Stimulated activated CD4-positive, alpha-beta T cell treated with anti-CD3 and anti-CD28 coated beads, Interleukin-12 subunit alpha, Interleukin-12 subunit beta, amount 100 ng/mL, for 48 hours (primary cell): ENCODE data around the gene ISOC2.
"Not testable (repeated sequence)": the region's sequence is repeated elsewhere in the genome, so short reads cannot be mapped to it uniquely, and the experiment has no call there.

Experiments used
- DNase-seq, 3 donors: peaks; one replicate each; pipeline ENCODE4 v3.0.0-alpha.2; 2020; ENCODE audit warnings: low read depth in 2 of 3, low spot score in 1 of 3

ISOC2 gene

DNA sequence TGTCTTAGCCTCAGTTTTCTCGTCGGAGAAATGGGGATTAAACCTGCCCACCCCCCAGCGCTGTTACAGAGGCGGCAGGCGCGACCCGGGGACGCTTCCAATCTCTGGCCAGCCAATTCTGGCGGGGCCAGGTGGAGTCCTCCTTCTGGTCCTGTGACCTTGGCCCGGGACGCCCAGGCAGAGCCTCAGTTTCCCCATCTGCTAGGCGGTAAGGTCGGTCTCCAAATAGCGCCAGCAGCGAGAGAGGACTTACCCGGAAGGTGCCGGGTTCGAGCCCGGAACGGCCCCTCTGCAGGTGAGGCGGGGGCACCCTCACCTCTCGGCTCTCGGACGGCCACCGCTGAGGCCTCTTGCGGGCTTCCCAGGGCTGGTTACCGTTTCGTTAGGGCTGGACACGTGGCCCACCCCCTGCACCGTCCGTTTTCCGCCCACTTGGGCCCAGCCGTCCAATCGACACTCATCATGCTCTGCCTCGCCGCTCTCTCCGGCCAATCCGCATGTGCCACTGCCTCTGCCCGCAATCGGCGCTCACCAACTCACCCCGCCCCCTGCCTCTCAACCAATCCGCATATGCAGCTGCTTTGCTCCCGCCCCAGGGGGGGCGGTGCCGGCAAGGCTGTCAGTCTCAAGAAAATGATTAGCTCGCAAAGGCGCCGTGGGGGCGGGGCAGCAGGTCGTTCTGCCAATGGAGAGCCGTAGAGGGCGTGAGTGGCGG, at the start of gene ISOC2:
TSS of gene ISOC2 (minus strand) at position 384 of the 715 bp plus-strand sequence. CDS start 5,156 bp downstream, outside the sequence.
- peak; percentile 100 for DNase-seq

DNA sequence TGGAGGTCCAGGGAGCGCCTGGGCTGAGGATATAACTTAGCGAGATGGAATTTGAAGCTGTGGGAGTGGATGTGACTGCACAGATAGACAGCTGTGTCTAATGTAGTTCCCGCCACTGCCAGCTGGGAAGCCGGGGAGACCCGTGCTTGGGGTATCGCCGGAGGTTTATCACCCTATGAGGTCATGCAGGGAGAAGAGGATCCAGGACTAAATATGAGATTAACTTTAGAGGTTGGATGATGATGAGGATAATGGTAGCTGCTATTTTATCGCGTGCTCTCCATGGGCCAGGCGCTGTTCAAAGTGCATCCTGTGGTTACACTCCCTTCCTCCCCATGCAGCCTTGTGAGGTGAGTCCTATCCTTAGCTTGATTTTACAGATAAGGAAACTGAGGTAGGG, 46.7 kb upstream of the ISOC2 start:
- no peak for DNase-seq

DNA sequence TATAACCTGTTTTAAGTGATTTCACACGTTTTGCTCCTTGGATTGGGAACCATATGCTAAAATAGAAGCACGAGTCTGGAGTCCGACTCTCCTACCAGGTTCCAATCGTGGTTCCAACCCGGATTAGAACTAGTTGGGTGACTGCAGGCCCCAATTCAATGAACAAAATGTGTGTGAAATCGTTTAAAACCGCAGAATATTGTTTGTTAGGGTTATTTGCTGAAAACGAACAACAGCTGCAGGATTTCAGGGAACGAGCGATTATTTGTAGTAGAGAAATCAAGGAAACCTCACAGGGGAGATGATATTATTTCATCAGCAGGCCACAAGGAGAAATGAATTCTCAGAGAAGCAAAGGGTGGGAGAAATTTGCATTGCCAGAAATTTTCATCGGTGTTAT, 43.5 kb upstream of the ISOC2 start:
- no peak for DNase-seq

GRCh38 chr19:55504252-55504603, 42.8 kb upstream of the ISOC2 start:
- DNase-seq: no peak

- peak; percentile 87 to 93 (median 89) for DNase-seq
Observed at GRCh38 chr19:55503502-55504251, 42.2 kb upstream of the ISOC2 start.

DNA sequence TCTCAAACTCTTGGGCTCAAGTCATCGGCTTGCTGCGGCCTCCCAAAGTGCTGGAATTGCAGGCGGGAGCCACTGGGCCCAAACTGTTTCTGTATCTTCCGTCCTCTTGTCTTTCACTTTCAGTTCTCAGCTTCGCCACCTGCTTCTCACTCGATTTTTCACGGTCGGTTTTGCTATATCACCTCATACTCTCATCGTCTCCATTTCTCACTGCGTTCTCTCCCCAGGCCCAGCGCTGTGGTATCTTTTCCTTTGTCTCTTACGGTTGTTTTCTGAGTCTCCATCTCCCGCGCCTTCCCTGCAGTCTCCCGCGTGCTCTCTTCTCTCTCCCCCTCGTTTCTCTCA, 41.7 kb upstream of the ISOC2 start:
- no peak for DNase-seq

DNA sequence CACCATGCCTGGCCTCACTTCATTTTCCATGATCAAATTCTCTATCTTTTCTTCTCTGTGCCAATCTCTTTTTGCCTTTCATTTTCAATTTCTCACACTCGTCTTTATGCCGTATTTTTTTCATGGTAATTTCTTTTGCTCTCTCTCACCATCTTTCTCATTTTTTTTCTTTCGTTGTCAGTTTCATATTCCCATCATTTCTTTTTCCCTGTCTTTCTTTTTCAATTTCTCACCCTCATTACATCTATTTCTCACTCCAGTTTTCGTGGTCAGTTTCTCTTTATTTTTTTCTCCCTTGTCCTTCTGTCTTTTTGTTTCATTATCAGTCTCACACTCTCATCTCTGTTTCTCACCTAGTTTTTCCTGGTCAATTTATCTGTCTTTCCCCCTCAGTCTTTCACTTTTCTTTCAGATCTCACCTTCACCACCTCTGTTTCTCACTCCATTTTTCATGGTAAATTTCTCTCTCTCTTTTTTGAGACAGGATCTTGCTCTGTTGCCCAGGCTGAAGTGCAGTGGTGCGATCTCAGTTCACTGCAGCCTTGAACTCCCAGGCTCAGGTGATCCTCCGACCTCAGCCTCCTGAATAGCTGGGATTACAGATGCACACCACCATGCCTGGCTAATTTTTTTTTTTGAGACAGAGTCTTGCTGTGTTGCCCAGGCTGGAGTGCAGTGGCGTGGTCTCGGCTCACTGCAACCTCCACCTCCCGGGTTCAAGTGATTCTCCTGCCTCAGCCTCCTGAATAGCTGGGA, 40.9 kb upstream of the ISOC2 start:
- no peak for DNase-seq

DNA sequence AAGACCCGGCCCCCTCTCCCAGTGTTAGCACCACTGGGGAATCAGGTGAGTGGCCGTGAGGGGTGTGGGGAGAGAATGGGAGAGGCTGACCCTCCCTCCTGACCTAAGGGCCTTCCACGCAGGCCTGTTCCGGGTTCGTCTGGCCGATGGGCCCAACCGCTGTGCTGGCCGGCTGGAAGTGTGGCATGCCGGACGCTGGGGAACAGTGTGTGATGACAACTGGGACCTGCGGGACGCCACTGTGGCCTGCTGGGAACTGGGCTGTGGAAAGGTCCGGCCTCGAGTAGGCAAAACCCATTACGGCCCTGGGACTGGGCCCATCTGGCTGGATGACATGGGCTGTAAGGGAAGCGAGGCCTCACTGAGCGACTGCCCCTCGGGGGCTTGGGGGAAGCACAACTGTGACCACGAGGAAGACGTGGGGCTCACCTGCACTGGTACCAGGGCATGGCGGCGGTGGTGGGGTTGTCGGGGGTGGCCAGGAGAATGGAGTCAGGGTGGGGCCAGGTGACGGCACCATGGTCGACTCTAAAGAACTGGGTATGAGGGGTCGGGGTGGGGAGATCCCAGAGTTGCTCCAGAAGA, 39.0 kb upstream of the ISOC2 start:
- DNase-seq: no peak

GRCh38 chr19:55498246-55498840, 36.9 kb upstream of the ISOC2 start:
- DNase-seq: no peak

- no peak for DNase-seq
Observed at GRCh38 chr19:55497763-55498162, 36.3 kb upstream of the ISOC2 start.

DNA sequence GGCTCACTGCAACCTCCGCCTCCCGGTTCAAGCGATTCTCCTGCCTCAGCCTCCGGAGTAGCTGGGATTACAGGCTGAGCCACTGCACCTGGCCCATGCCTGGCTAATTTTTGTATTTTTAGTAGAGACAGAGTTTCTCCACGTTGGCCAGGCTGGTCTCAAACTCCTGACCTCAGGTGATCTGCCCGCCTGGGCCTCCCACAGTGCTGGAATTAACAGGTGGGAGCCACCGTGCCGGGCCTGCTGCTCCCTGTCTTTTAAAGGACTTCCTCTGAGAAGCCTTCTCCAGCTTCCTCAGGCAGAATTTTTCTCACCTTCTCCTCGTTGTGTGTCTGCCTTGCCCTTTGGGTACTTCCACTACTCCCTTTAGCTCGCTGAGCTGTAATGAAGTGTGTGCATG, 35.4 kb upstream of the ISOC2 start:
- DNase-seq: not testable (repeated sequence)

- no peak for DNase-seq
Observed at GRCh38 chr19:55495646-55496349, 34.4 kb upstream of the ISOC2 start.

DNA sequence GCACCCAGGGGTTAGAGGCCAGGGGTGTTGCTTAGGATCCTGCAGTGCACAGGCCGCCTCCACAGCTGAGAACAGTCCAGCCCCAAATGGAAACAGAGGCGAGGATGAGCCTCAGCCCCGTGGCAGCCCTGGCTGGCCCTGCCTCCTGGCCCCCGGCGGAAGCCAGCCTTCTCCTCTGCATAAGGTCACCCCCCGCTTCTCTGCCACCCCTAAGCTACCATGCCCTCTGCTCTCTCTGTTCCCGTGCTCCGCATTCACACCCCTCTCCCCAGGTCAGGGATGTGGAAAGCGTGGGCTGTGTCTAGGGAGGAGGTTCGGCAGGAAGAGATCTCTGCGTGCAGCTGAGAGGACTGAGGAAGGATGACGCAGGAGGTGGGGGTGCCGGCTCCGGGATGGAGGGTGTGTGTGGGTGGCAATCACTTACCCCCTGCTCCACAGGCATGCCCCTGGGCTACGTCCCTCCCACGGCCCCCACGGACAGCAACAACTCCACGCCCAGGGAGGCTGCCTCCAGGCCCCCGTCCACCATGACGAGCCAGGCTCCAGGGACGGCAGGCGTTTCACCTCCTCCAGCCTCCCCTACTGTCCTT, 32.8 kb upstream of the ISOC2 start:
- DNase-seq: no peak

GRCh38 chr19:55493645-55494171, 32.3 kb upstream of the ISOC2 start:
- no peak for DNase-seq

GRCh38 chr19:55493052-55493644, 31.7 kb upstream of the ISOC2 start:
- DNase-seq: no peak

DNA sequence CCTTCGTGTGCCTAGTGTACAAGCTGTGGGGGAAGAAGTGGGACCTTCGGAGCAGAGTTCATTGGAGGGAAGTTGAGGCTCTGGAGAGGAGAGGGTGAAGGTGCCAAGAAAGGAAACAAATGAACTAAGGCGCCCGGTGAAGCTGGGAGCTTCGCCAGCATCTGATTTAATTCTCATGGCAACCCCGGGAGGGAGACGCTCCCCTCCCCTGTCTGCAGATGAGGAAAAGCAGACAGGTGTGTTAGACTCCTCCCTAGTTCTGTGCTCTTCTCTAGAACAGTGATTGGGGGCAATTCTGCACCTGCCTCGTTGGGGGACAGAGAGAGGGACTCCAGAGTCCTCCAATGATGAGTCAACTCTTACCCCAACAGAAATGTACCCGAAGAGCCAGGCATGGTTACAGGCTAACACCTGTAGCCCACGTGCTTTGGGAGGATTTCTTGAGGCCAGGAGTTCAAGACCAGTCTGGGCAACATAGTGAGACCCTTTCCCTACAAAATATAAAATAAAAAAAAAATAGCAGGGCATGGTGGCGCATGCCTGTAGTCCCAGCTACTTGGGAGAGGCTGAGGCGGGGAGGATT, 31.0 kb upstream of the ISOC2 start:
- DNase-seq: no peak

- DNase-seq: no peak
Observed at GRCh38 chr19:55491546-55492360, 30.3 kb upstream of the ISOC2 start.
